PC-9 (cell line): ENCODE data around the gene ADORA2A. TPM values are rescaled to one million over a fixed set of nuclear protein-coding genes. Genes with fewer than 3 reads are reported as not detected.

Experiments used
- BruUV-seq: library from RNA; stranded (reverse); fragments of 400-500 nt; replicated peaks from 2 replicates; lab custom pipeline; 2021; lab: Mats Ljungman, UMichigan
- CTCF ChIA-PET: fragments of 300-600 bp; sonication (Branson Sonifier 250); formaldehyde crosslinking; loops from one replicate; lab custom pipeline; 2022; ENCODE audit warnings: antibody characterized with exemption; lab: Charles Lee
- POLR2A ChIA-PET: fragments of 300-600 bp; sonication (Branson Sonifier 250); formaldehyde crosslinking; loops from one replicate; lab custom pipeline; 2022; ENCODE audit warnings: antibody characterized with exemption; ENCODE audit not compliant: unreplicated experiment; lab: Charles Lee
- DNase-seq, 2 experiments: peaks; one replicate each; pipeline versions ENCODE4 v3.0.0 to v3.0.0-alpha.2; 2015 to 2022; ENCODE audit warnings: mixed read lengths in 1 of 2
- H2AFZ ChIP-seq: fragments of 200-600 bp; sonication (generic); 2 replicates; pipeline ENCODE4 v1.8.1; 2017; ENCODE audit warnings: antibody characterized with exemption
- H3F3A ChIP-seq: fragments of 200-600 bp; sonication (generic); 2 replicates; pipeline ENCODE4 v1.8.1; 2017; ENCODE audit warnings: antibody characterized with exemption, mild to moderate bottlenecking, low read depth; ENCODE audit not compliant: insufficient read depth
- H3K27ac ChIP-seq: fragments of 200-600 bp; sonication (generic); 2 replicates; pipeline ENCODE4 v1.6.1; 2016; ENCODE audit warnings: mixed run types
- H3K27me3 ChIP-seq: fragments of 200-600 bp; sonication (generic); 2 replicates; pipeline ENCODE4 v1.6.1; 2016; ENCODE audit warnings: low read depth, mixed run types; ENCODE audit not compliant: insufficient read depth
- H3K36me3 ChIP-seq: fragments of 200-600 bp; sonication (generic); 2 replicates; pipeline ENCODE4 v1.6.1; 2016; ENCODE audit warnings: low read depth, mixed run types
- H3K4me1 ChIP-seq: fragments of 200-600 bp; sonication (generic); replicated peaks from 2 replicates; pipeline ENCODE4 v1.6.1; 2016; ENCODE audit warnings: mixed run types; ENCODE audit not compliant: insufficient read depth
- H3K4me2 ChIP-seq: fragments of 200-600 bp; sonication (generic); 2 replicates; pipeline ENCODE4 v1.6.1; 2017; ENCODE audit warnings: mixed run types
- H3K4me3 ChIP-seq: fragments of 200-600 bp; sonication (generic); 2 replicates; pipeline ENCODE4 v1.6.1; 2016; ENCODE audit warnings: mixed run types
- H3K79me2 ChIP-seq: fragments of 200-600 bp; sonication (generic); 2 replicates; pipeline ENCODE4 v1.6.1; 2017; ENCODE audit warnings: low read depth, mixed run types
- H3K9me2 ChIP-seq: fragments of 200-600 bp; sonication (generic); 2 replicates; pipeline ENCODE4 v1.8.1; 2017; ENCODE audit warnings: mild to moderate bottlenecking; ENCODE audit not compliant: insufficient read depth
- H3K9me3 ChIP-seq: fragments of 200-600 bp; sonication (generic); 2 replicates; pipeline ENCODE4 v1.8.1; 2016; ENCODE audit warnings: low read depth; ENCODE audit not compliant: insufficient read depth
- H4K20me1 ChIP-seq: fragments of 200-600 bp; sonication (generic); 2 replicates; pipeline ENCODE4 v1.8.1; 2017; ENCODE audit not compliant: insufficient read depth
- EZH2 ChIP-seq: fragments of 200-600 bp; sonication (generic); IDR thresholded peaks from 2 replicates; pipeline ENCODE4 v1.8.0; 2017; ENCODE audit warnings: antibody characterized with exemption, low read depth
- intact Hi-C: fragments of 100-400 bp; cut with micrococcal nuclease; formaldehyde crosslinking; loops from one replicate; pipeline ENCODE4 v1.10.0; 2022; ENCODE audit not compliant: unreplicated experiment
- total RNA-seq: library from RNA; stranded (reverse); gene quantifications from 2 replicates; pipeline ENCODE4 v1.2.3, GENCODE V29; 2021
- TF ChIP-seq, protein P1 (sequence below): fragments of 200-600 bp; sonication (generic); conservative IDR thresholded peaks from 2 replicates; pipeline ENCODE4 v1.6.1; 2017; ENCODE audit warnings: mixed run types, antibody characterized with exemption, mild to moderate bottlenecking, moderate library complexity

The ADORA2A gene
- total RNA-seq, 1 experiment from 2014 or later: 1.8 TPM

- H3K9me3 ChIP-seq: no peaks in the 10 kb centered on the region
- CTCF ChIA-PET: no interaction called here
- H4K20me1 ChIP-seq: no peaks in the 10 kb centered on the region
- H2AFZ ChIP-seq: no peak overlapping the region
- no peaks in the 10 kb centered on the region for H3K9me2 ChIP-seq
- H3K79me2 ChIP-seq: no peaks in the 10 kb centered on the region
- POLR2A ChIA-PET: no interaction called here
- no peaks in the 10 kb centered on the region for H3K27me3 ChIP-seq
- no peaks in the 10 kb centered on the region for H3K36me3 ChIP-seq
- intact Hi-C loops: no loop called here
- no peak overlapping the region for H3K4me3 ChIP-seq
- no peak overlapping the region for H3K27ac ChIP-seq
- BruUV-seq: no TSS peak
- DNase-seq: no peak
- peaks cover 8% of the 10 kb centered on the region; the same call in 1 of the 2 replicates for H3F3A ChIP-seq
- TF ChIP-seq, protein P1, sequence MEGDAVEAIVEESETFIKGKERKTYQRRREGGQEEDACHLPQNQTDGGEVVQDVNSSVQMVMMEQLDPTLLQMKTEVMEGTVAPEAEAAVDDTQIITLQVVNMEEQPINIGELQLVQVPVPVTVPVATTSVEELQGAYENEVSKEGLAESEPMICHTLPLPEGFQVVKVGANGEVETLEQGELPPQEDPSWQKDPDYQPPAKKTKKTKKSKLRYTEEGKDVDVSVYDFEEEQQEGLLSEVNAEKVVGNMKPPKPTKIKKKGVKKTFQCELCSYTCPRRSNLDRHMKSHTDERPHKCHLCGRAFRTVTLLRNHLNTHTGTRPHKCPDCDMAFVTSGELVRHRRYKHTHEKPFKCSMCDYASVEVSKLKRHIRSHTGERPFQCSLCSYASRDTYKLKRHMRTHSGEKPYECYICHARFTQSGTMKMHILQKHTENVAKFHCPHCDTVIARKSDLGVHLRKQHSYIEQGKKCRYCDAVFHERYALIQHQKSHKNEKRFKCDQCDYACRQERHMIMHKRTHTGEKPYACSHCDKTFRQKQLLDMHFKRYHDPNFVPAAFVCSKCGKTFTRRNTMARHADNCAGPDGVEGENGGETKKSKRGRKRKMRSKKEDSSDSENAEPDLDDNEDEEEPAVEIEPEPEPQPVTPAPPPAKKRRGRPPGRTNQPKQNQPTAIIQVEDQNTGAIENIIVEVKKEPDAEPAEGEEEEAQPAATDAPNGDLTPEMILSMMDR: no peak
- no peak for TF ChIP-seq EZH2
- H3K4me1 ChIP-seq: peaks cover 15% of the 10 kb centered on the region
- H3K4me2 ChIP-seq: no peak overlapping the region
Observed at GRCh38 chr22:24441406-24442351, 14.3 kb downstream of the ADORA2A start.

- Histone ChIP-seq H3K4me1 (peaks cover 15% of the 10 kb centered on the region), H3K27me3 (no peaks in the 10 kb centered on the region), H3K4me3 (no peak overlapping the region), H3K79me2 (no peaks in the 10 kb centered on the region), H4K20me1 (no peaks in the 10 kb centered on the region), H3K36me3 (no peaks in the 10 kb centered on the region), H3K9me3 (no peaks in the 10 kb centered on the region), H3K27ac (no peak overlapping the region), H3F3A (peaks cover 8% of the 10 kb centered on the region; the same call in 1 of the 2 replicates), H3K9me2 (no peaks in the 10 kb centered on the region), H2AFZ (no peak overlapping the region), H3K4me2 (no peak overlapping the region)
- ChIA-PET POLR2A (interaction anchor here (0.7 kb wide), 1 partner anchor 13 kb away, joined by 3 read pairs; no protein-coding TSS in a partner anchor), CTCF (no interaction called here)
- DNase-seq: no peak
- TF ChIP-seq, protein P1: no peak
- no peak for TF ChIP-seq EZH2
- intact Hi-C loops: no loop called here
- BruUV-seq: no TSS peak
Observed at GRCh38 chr22:24442352-24442744, 14.9 kb downstream of the ADORA2A start.

DNA sequence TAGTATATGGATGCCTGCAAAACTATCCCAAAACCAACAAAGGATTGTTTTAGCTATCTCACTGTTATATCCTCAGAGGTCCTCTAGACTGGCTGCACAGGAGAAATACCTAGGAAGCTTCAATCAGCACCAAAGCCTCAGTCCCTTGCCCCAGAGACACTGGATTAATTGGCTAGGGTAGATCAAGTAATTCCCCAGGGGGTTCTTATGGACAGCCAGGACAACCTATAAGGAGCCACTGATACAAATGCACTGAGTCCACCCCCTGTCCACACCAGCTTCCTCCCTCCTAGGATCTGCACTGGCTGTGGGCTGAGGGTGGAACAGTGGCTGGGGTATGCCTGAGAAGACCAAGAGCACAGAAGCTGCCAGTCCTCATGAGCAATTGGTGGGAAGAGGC, 16.3 kb downstream of the ADORA2A start:
- DNase-seq: no peak
- Histone ChIP-seq H3K79me2 (no peaks in the 10 kb centered on the region), H3K27me3 (no peaks in the 10 kb centered on the region), H3K4me3 (no peak overlapping the region), H2AFZ (no peak overlapping the region), H3K4me2 (no peak overlapping the region), H4K20me1 (no peaks in the 10 kb centered on the region), H3K36me3 (no peaks in the 10 kb centered on the region), H3K9me2 (no peaks in the 10 kb centered on the region), H3K4me1 (0 out of 2 replicates have a peak, but pooled peaks cover 8% of the 10 kb centered on the region), H3K27ac (no peak overlapping the region), H3K9me3 (no peaks in the 10 kb centered on the region), H3F3A (no peaks in the 10 kb centered on the region)
- POLR2A ChIA-PET: no interaction called here
- CTCF ChIA-PET: no interaction called here
- TF ChIP-seq EZH2: no peak
- TF ChIP-seq, protein P1: no peak
- BruUV-seq: no TSS peak
- intact Hi-C loops: no loop called here
